GM18870 (cell line): ENCODE data around the gene HSPA12B.
"Not testable (repeated sequence)": the region's sequence is repeated elsewhere in the genome, so short reads cannot be mapped to it uniquely, and the experiment has no call there.

Experiments used
- ATAC-seq: cut with Tn5 transposase; IDR thresholded peaks from one replicate; pipeline ENCODE4 v1.9.1; 2021; ENCODE audit warnings: moderate library complexity; ENCODE audit not compliant: unreplicated experiment

The HSPA12B gene

GRCh38 chr20:3784216-3784853, 51.9 kb downstream of the HSPA12B start:
- no peak for ATAC-seq

GRCh38 chr20:3784863-3785239, 52.4 kb downstream of the HSPA12B start:
- no peak for ATAC-seq

- no peak for ATAC-seq
Measured at GRCh38 chr20:3785240-3786125, 53.0 kb downstream of the HSPA12B start.

- ATAC-seq: no peak
Measured at GRCh38 chr20:3786126-3786484, 53.6 kb downstream of the HSPA12B start.

- no peak for ATAC-seq
Measured at GRCh38 chr20:3786665-3787323, 54.3 kb downstream of the HSPA12B start, which contains the start of gene CENPB. Gene CENPB, minus strand, starts transcription at chr20:3786740. Its CDS starts 257 bp downstream, at chr20:3786483.

- no peak for ATAC-seq
Measured at GRCh38 chr20:3787324-3788014, 55.0 kb downstream of the HSPA12B start.

- no peak for ATAC-seq
Measured at GRCh38 chr20:3788685-3789155, 56.2 kb downstream of the HSPA12B start.

- not testable (repeated sequence) for ATAC-seq
Measured at GRCh38 chr20:3789201-3789600, 56.7 kb downstream of the HSPA12B start.

GRCh38 chr20:3794168-3794567, 61.7 kb downstream of the HSPA12B start:
- not testable (repeated sequence) for ATAC-seq

- no peak for ATAC-seq
Measured at GRCh38 chr20:3794701-3795420, 62.4 kb downstream of the HSPA12B start.

GRCh38 chr20:3795511-3796468, 63.3 kb downstream of the HSPA12B start, which contains the start of gene CDC25B:
Gene CDC25B, plus strand, starts transcription at chr20:3796310. Its CDS starts 222 bp downstream, at chr20:3796532.
- ATAC-seq: no peak

- no peak for ATAC-seq
Measured at GRCh38 chr20:3796477-3797225, 64.2 kb downstream of the HSPA12B start.

GRCh38 chr20:3797226-3797545, 64.7 kb downstream of the HSPA12B start:
- ATAC-seq: no peak

GRCh38 chr20:3797592-3798372, 65.3 kb downstream of the HSPA12B start:
- no peak for ATAC-seq

- ATAC-seq: no peak
Measured at GRCh38 chr20:3798373-3798768, 65.9 kb downstream of the HSPA12B start.

GRCh38 chr20:3798908-3799248, 66.4 kb downstream of the HSPA12B start:
- ATAC-seq: no peak

- ATAC-seq: no peak
Measured at GRCh38 chr20:3800256-3800877, 67.9 kb downstream of the HSPA12B start.
